ENCODE data around the gene ACADSB.

Gene ACADSB

GRCh38 chr10:123101872-123102271 lies 93.1 kb downstream of the ACADSB start:
- no peak for DNase-seq

- peak in 2 of 3 experiments; percentile 9 to 56 for DNase-seq
Measured at GRCh38 chr10:123102673-123103072, 93.9 kb downstream of the ACADSB start.

GRCh38 chr10:123103944-123104343 lies 95.1 kb downstream of the ACADSB start:
- peak in 2 of 3 experiments; percentile 42 to 53 for DNase-seq

All from NCI-H1417 (cell line).